LNCaP clone FGC (cell line): ENCODE data around the gene CCSER1.
"Not testable (repeated sequence)": the region's sequence is repeated elsewhere in the genome, so short reads cannot be mapped to it uniquely, and the experiment has no call there.

Experiments used
- DNase-seq: peaks from one replicate; pipeline ENCODE4 v3.0.0-alpha.2; 2011; ENCODE audit warnings: low read depth
- H3K4me3 ChIP-seq: 2 replicates; pipeline ENCODE4 v1.5.1; 2011; ENCODE audit warnings: mild to moderate bottlenecking, low read depth, low read length, control low read depth
- CTCF ChIP-seq: IDR thresholded peaks from 2 replicates; pipeline ENCODE4 v1.5.1; 2012; ENCODE audit warnings: mild to moderate bottlenecking; ENCODE audit not compliant: control insufficient read depth, insufficient read depth; ENCODE audit errors: extremely low read depth

CCSER1 gene

GRCh38 chr4:90457817-90458216, 330.6 kb downstream of the CCSER1 start:
- no peak for TF ChIP-seq CTCF
- DNase-seq: no peak
- no peak overlapping the region for H3K4me3 ChIP-seq

GRCh38 chr4:90458576-90458975, 331.4 kb downstream of the CCSER1 start:
- TF ChIP-seq CTCF: no peak
- no peak for DNase-seq
- no peak overlapping the region for H3K4me3 ChIP-seq

GRCh38 chr4:90474484-90474883, 347.3 kb downstream of the CCSER1 start:
- TF ChIP-seq CTCF: no peak
- H3K4me3 ChIP-seq: no peak overlapping the region
- peak; percentile 32 for DNase-seq

GRCh38 chr4:90476019-90476418, 348.8 kb downstream of the CCSER1 start:
- H3K4me3 ChIP-seq: no peak overlapping the region
- TF ChIP-seq CTCF: no peak
- no peak for DNase-seq

- DNase-seq: no peak
- no peak for TF ChIP-seq CTCF
- H3K4me3 ChIP-seq: no peak overlapping the region
Observed at GRCh38 chr4:90476586-90476985, 349.4 kb downstream of the CCSER1 start.

GRCh38 chr4:90484894-90485293, 357.7 kb downstream of the CCSER1 start:
- H3K4me3 ChIP-seq, DNase-seq: not testable (repeated sequence)

- TF ChIP-seq CTCF: no peak
- no peak overlapping the region for H3K4me3 ChIP-seq
- no peak for DNase-seq
Observed at GRCh38 chr4:90486346-90486745, 359.2 kb downstream of the CCSER1 start.

GRCh38 chr4:90495211-90495610, 368.0 kb downstream of the CCSER1 start:
- no peak for TF ChIP-seq CTCF
- no peak for DNase-seq

More at GRCh38 chr4:90495211-90495610, 368.0 kb downstream of the CCSER1 start:
- H3K4me3 ChIP-seq: no peak overlapping the region
